Measurements from ENCODE around the gene UGT1A9. TPM values are rescaled to one million over a fixed set of nuclear protein-coding genes. Genes with fewer than 3 reads are reported as not detected.

The UGT1A9 gene
- total RNA-seq, 1 experiment from 2014 or later = not detected

GRCh38 chr2:233684640-233685039 lies 12.9 kb downstream of the UGT1A9 start:
- Histone ChIP-seq H2AFZ (ENCODE audit: low read length) (no peak overlapping the region), H3K79me2 (ENCODE audit: low read length) (no peaks in the 10 kb centered on the region)

DNA sequence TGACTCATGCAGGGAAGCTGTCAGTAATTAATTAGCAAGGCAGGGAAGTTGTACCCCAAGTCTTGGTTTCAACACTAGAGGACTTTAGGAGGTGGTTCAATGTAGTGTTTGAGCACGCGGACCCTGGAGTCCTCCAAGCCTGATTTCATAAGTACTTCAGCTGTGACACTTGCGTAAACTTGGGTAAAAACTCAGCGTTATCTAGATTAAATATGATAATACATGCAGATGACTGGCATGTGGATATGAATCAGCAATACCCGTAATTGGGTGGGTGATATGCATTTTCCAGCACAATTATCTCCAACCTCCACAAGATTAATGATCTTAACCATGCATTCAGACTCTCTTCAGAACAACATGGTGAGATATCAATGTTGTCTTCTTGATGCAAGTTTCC lies 15.2 kb downstream of the UGT1A9 start:
- DNase-seq = peak; percentile 27
- Histone ChIP-seq H3K27ac (ENCODE audit: low read length) (no peak overlapping the region), H3K36me3 (ENCODE audit: insufficient read depth, low read length) (no peaks in the 10 kb centered on the region), H3K79me2 (ENCODE audit: low read length) (no peaks in the 10 kb centered on the region), H3K4me3 (ENCODE audit: low read length) (no peak overlapping the region), H3K9me3 (ENCODE audit: low read length) (no peaks in the 10 kb centered on the region), H4K20me1 (ENCODE audit: insufficient read depth, low read depth, low read length) (no peaks in the 10 kb centered on the region), H3K4me1 (ENCODE audit: low read length) (peaks cover 12% of the 10 kb centered on the region), H3K4me2 (ENCODE audit: low read depth, low read length, poor library complexity, severe bottlenecking) (no peak overlapping the region), H3K9me2 (replicated peaks; ENCODE audit: insufficient read depth, low read length) (no peaks in the 10 kb centered on the region), H3K27me3 (ENCODE audit: low read length) (no peaks in the 10 kb centered on the region), H3K9ac (ENCODE audit: low read length) (no peak overlapping the region), H2AFZ (ENCODE audit: low read length) (no peak overlapping the region)

More at GRCh38 chr2:233684640-233685039, 12.9 kb downstream of the UGT1A9 start:
- Histone ChIP-seq H3K9me3 (ENCODE audit: low read length) (no peaks in the 10 kb centered on the region), H3K9ac (ENCODE audit: low read length) (no peak overlapping the region), H3K27me3 (ENCODE audit: low read length) (no peaks in the 10 kb centered on the region), H3K4me2 (ENCODE audit: low read depth, low read length, poor library complexity, severe bottlenecking) (no peak overlapping the region), H3K9me2 (replicated peaks; ENCODE audit: insufficient read depth, low read length) (no peaks in the 10 kb centered on the region), H3K4me1 (ENCODE audit: low read length) (peaks cover 12% of the 10 kb centered on the region), H3K4me3 (ENCODE audit: low read length) (no peak overlapping the region), H3K36me3 (ENCODE audit: insufficient read depth, low read length) (no peaks in the 10 kb centered on the region), H4K20me1 (ENCODE audit: insufficient read depth, low read depth, low read length) (no peaks in the 10 kb centered on the region), H3K27ac (ENCODE audit: low read length) (no peak overlapping the region)
- peak; percentile 17 for DNase-seq

GRCh38 chr2:233688341-233688740 lies 16.6 kb downstream of the UGT1A9 start:
- no peaks in the 10 kb centered on the region for H3K9me3 ChIP-seq (ENCODE audit: low read length)
- no peaks in the 10 kb centered on the region for H3K36me3 ChIP-seq (ENCODE audit: insufficient read depth, low read length)
- no peak overlapping the region for H3K4me3 ChIP-seq (ENCODE audit: low read length)

GRCh38 chr2:233689031-233689430 lies 17.3 kb downstream of the UGT1A9 start:
- H3K9ac ChIP-seq (ENCODE audit: low read length) = no peak overlapping the region
- H3K27me3 ChIP-seq (ENCODE audit: low read length) = no peaks in the 10 kb centered on the region
- H3K4me3 ChIP-seq (ENCODE audit: low read length) = no peak overlapping the region
- H3K36me3 ChIP-seq (ENCODE audit: insufficient read depth, low read length) = no peaks in the 10 kb centered on the region
- no peaks in the 10 kb centered on the region for H3K79me2 ChIP-seq (ENCODE audit: low read length)
- H2AFZ ChIP-seq (ENCODE audit: low read length) = no peak overlapping the region
- no peaks in the 10 kb centered on the region for H3K9me3 ChIP-seq (ENCODE audit: low read length)
- H3K27ac ChIP-seq (ENCODE audit: low read length) = no peak overlapping the region
- peak; percentile 2 for DNase-seq
- H4K20me1 ChIP-seq (ENCODE audit: insufficient read depth, low read depth, low read length) = no peaks in the 10 kb centered on the region
- no peaks in the 10 kb centered on the region for H3K4me1 ChIP-seq (ENCODE audit: low read length)
- H3K4me2 ChIP-seq (ENCODE audit: low read depth, low read length, poor library complexity, severe bottlenecking) = no peak overlapping the region
- no peaks in the 10 kb centered on the region for H3K9me2 ChIP-seq (replicated peaks; ENCODE audit: insufficient read depth, low read length)

More at GRCh38 chr2:233688341-233688740, 16.6 kb downstream of the UGT1A9 start:
- Histone ChIP-seq H3K4me1 (ENCODE audit: low read length) (peaks cover 1% of the 10 kb centered on the region), H4K20me1 (ENCODE audit: insufficient read depth, low read depth, low read length) (no peaks in the 10 kb centered on the region), H3K27me3 (ENCODE audit: low read length) (no peaks in the 10 kb centered on the region), H3K9me2 (replicated peaks; ENCODE audit: insufficient read depth, low read length) (no peaks in the 10 kb centered on the region), H3K79me2 (ENCODE audit: low read length) (no peaks in the 10 kb centered on the region), H3K9ac (ENCODE audit: low read length) (no peak overlapping the region), H3K27ac (ENCODE audit: low read length) (no peak overlapping the region), H3K4me2 (ENCODE audit: low read depth, low read length, poor library complexity, severe bottlenecking) (no peak overlapping the region), H2AFZ (ENCODE audit: low read length) (no peak overlapping the region)
- peak; percentile 38 for DNase-seq

DNA sequence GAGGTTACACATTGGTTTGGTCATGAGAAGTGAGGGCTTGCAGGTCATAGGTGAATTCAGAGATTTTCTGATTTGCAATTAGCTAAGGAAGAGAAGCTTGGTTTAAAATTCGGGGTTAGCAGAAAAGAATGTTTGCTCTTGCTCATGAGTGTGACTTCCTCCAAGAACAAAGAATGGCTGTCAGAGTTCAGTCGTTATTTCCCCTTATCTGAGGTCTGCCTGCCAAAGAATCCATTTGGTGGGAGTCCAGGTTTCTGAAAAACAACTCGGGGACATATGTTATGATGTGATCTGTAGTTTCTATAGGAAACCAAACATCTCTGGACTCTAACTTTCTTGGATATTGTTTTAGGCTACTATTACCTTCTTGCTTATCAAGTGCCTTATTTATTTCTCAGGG lies 17.8 kb downstream of the UGT1A9 start:
- Histone ChIP-seq H4K20me1 (ENCODE audit: insufficient read depth, low read depth, low read length) (no peaks in the 10 kb centered on the region), H3K4me1 (ENCODE audit: low read length) (no peaks in the 10 kb centered on the region), H3K79me2 (ENCODE audit: low read length) (no peaks in the 10 kb centered on the region), H3K9me2 (replicated peaks; ENCODE audit: insufficient read depth, low read length) (no peaks in the 10 kb centered on the region), H3K4me2 (ENCODE audit: low read depth, low read length, poor library complexity, severe bottlenecking) (no peak overlapping the region), H3K4me3 (ENCODE audit: low read length) (no peak overlapping the region), H3K9ac (ENCODE audit: low read length) (no peak overlapping the region), H2AFZ (ENCODE audit: low read length) (no peak overlapping the region), H3K9me3 (ENCODE audit: low read length) (no peaks in the 10 kb centered on the region), H3K27ac (ENCODE audit: low read length) (no peak overlapping the region), H3K27me3 (ENCODE audit: low read length) (no peaks in the 10 kb centered on the region), H3K36me3 (ENCODE audit: insufficient read depth, low read length) (no peaks in the 10 kb centered on the region)
- peak; percentile 32 for DNase-seq

GRCh38 chr2:233690444-233690843 lies 18.7 kb downstream of the UGT1A9 start:
- Histone ChIP-seq H3K9ac (ENCODE audit: low read length) (no peak overlapping the region), H3K4me1 (ENCODE audit: low read length) (no peaks in the 10 kb centered on the region), H3K9me3 (ENCODE audit: low read length) (no peaks in the 10 kb centered on the region), H3K4me3 (ENCODE audit: low read length) (no peak overlapping the region), H3K27me3 (ENCODE audit: low read length) (no peaks in the 10 kb centered on the region), H3K27ac (ENCODE audit: low read length) (no peak overlapping the region), H3K9me2 (replicated peaks; ENCODE audit: insufficient read depth, low read length) (no peaks in the 10 kb centered on the region), H4K20me1 (ENCODE audit: insufficient read depth, low read depth, low read length) (no peaks in the 10 kb centered on the region), H3K79me2 (ENCODE audit: low read length) (no peaks in the 10 kb centered on the region), H3K36me3 (ENCODE audit: insufficient read depth, low read length) (no peaks in the 10 kb centered on the region), H3K4me2 (ENCODE audit: low read depth, low read length, poor library complexity, severe bottlenecking) (no peak overlapping the region), H2AFZ (ENCODE audit: low read length) (no peak overlapping the region)
- no peak for DNase-seq

GRCh38 chr2:233691443-233692433 lies 20.0 kb downstream of the UGT1A9 start:
- no peak overlapping the region for H2AFZ ChIP-seq (ENCODE audit: low read length)
- no peaks in the 10 kb centered on the region for H3K4me1 ChIP-seq (ENCODE audit: low read length)
- no peaks in the 10 kb centered on the region for H3K27me3 ChIP-seq (ENCODE audit: low read length)
- peak; percentile 12 for DNase-seq
- no peak overlapping the region for H3K27ac ChIP-seq (ENCODE audit: low read length)
- H3K4me3 ChIP-seq (ENCODE audit: low read length) = no peak overlapping the region
- no peak overlapping the region for H3K9ac ChIP-seq (ENCODE audit: low read length)
- no peaks in the 10 kb centered on the region for H4K20me1 ChIP-seq (ENCODE audit: insufficient read depth, low read depth, low read length)
- H3K79me2 ChIP-seq (ENCODE audit: low read length) = no peaks in the 10 kb centered on the region
- no peaks in the 10 kb centered on the region for H3K9me3 ChIP-seq (ENCODE audit: low read length)
- no peaks in the 10 kb centered on the region for H3K36me3 ChIP-seq (ENCODE audit: insufficient read depth, low read length)
- no peaks in the 10 kb centered on the region for H3K9me2 ChIP-seq (replicated peaks; ENCODE audit: insufficient read depth, low read length)
- no peak overlapping the region for H3K4me2 ChIP-seq (ENCODE audit: low read depth, low read length, poor library complexity, severe bottlenecking)

DNA sequence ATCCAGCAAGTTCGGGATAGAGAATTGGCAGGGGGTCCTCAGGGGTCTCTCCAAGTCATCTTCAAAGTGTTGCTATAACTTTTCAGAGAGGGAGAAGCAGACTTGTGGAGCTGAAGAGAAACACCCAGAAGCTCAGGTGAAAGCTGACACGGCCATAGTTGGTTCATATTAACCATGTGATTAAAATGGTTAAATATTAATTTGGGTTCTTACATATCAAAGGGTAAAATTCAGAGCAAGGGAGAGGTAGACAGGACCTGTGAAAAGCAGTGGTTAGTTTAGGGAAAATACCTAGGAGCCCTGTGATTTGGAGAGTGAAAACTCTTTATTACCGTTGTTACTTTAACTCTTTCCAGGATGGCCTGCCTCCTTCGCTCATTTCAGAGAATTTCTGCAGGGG lies 20.9 kb downstream of the UGT1A9 start, which contains the start of gene UGT1A6:
Gene UGT1A6, plus strand, starts transcription at position 243 of the 400 bp plus-strand sequence. Its CDS starts 115 bp downstream, at position 358.
- no peaks in the 10 kb centered on the region for H3K4me1 ChIP-seq (ENCODE audit: low read length)
- H3K27me3 ChIP-seq (ENCODE audit: low read length) = no peaks in the 10 kb centered on the region
- no peak within 1 kb of the TSS for H3K9ac ChIP-seq (ENCODE audit: low read length)
- no peaks in the 10 kb centered on the region for H3K9me2 ChIP-seq (replicated peaks; ENCODE audit: insufficient read depth, low read length)
- no peak within 1 kb of the TSS for H2AFZ ChIP-seq (ENCODE audit: low read length)
- no peaks in the 10 kb centered on the region for H4K20me1 ChIP-seq (ENCODE audit: insufficient read depth, low read depth, low read length)
- no peaks in the 10 kb centered on the region for H3K9me3 ChIP-seq (ENCODE audit: low read length)
- H3K36me3 ChIP-seq (ENCODE audit: insufficient read depth, low read length) = no peaks in the 10 kb centered on the region
- no peak within 1 kb of the TSS for H3K27ac ChIP-seq (ENCODE audit: low read length)
- H3K4me3 ChIP-seq (ENCODE audit: low read length) = no peak within 1 kb of the TSS
- H3K79me2 ChIP-seq (ENCODE audit: low read length) = no peaks in the 10 kb centered on the region
- H3K4me2 ChIP-seq (ENCODE audit: low read depth, low read length, poor library complexity, severe bottlenecking) = no peak within 1 kb of the TSS
- no peak for DNase-seq
